ENCODE data around the gene MAD1L1. TPM values are rescaled to one million over a fixed set of nuclear protein-coding genes. Genes with fewer than 3 reads are reported as not detected.

MAD1L1 gene
- total and polyA plus RNA-seq, 2 of the 4 experiments (the other 2 are of a cell fraction): 29.0 to 40.9 TPM

DNA sequence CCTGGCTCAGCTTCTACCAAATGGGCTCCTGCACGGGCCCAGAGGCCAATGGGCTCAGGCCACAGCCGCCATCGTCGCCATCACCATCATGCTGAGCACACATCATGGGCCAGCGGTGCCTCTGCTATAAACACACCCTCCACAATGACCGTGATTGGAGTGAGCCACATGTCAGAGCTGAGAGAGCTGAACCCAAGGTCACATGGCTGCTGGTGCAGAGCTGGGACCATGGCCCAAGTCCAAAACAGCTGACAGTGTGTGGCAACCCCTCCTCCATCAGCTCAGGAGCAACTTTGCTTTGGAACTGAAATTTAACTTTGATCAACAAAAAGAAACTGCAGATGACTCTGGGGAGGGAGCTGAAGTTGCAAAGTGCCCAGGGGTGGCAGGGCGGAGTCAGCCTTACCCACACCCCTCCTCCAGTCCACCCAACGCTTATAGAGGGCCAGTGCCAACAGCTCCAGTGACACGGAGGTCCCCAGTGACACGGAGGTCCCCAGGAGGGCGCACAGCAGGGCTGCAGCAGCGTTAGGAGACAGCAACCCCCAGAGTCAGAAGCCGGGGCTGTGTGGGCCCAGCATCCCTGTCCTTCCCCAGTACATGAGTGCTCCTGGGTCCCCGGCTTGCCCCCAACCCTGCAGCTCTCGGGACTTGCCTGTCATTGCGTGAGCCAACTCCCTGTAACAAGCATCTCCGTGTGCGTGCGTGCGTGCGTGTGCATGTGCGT lies 313.0 kb downstream of the MAD1L1 start:
- H4K5ac ChIP-seq (ENCODE audit: low read depth, low read length): no peak overlapping the region
- no peak overlapping the region for H4K8ac ChIP-seq (ENCODE audit: low read depth in 2 of 2, low read length in 2 of 2)
- ATAC-seq (ENCODE audit: low read depth) (peak; percentile 45), DNase-seq (peak; percentile 26)
- 71% methylated on average over 12 of the region's 22 CpGs; no CpG with 5 or more reads in 1 of the 2 experiments for WGBS, 2 experiments (ENCODE audit: extremely low coverage in 2 of 2, insufficient read length in 1 of 2)
- H3K9me3 ChIP-seq (ENCODE audit: control insufficient read depth, insufficient read depth, low read length): no peaks in the 10 kb centered on the region
- no peak overlapping the region for H3K4me3 ChIP-seq (ENCODE audit: insufficient read depth, low read depth, low read length)
- H3K14ac ChIP-seq (replicated peaks; ENCODE audit: low read depth, low read length): no peak overlapping the region
- H2AK5ac ChIP-seq (ENCODE audit: low read depth, low read length): peak overlapping the region; percentile 37; the same call in 1 of the 2 replicates
- no peaks in the 10 kb centered on the region; the same call in none of the 2 replicates for H4K20me1 ChIP-seq (ENCODE audit: insufficient read depth, low read length)
- H3K23ac ChIP-seq (ENCODE audit: low read depth, low read length): 0 out of 2 replicates have a peak overlapping the region, but pooled peaks have one; percentile 2
- no peak overlapping the region for H2BK120ac ChIP-seq (ENCODE audit: low read depth, low read length)
- H3K4me1 ChIP-seq (ENCODE audit: control insufficient read depth, insufficient read depth, low read length): peaks cover 8% of the 10 kb centered on the region; the same call in 1 of the 2 replicates
- ChIA-PET POLR2A (ENCODE audit: unreplicated experiment) (no interaction called here), CTCF (no interaction called here)
- TF ChIP-seq, protein P1, sequence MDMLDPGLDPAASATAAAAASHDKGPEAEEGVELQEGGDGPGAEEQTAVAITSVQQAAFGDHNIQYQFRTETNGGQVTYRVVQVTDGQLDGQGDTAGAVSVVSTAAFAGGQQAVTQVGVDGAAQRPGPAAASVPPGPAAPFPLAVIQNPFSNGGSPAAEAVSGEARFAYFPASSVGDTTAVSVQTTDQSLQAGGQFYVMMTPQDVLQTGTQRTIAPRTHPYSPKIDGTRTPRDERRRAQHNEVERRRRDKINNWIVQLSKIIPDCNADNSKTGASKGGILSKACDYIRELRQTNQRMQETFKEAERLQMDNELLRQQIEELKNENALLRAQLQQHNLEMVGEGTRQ (IDR thresholded peaks at IDR 0.05; ENCODE audit: low read depth, low read length): peak; percentile 27; the same call in 1 of the 2 replicates
- TF ChIP-seq CEBPB (IDR thresholded peaks at IDR 0.05; ENCODE audit: low read depth, low read length) (no peak), FOS (IDR thresholded peaks at IDR 0.05; ENCODE audit: low read depth, low read length) (no peak), NFE2L2 (IDR thresholded peaks at IDR 0.05; ENCODE audit: low read depth, low read length) (no peak), RAD21 (IDR thresholded peaks at IDR 0.05; ENCODE audit: low read length) (no peak), POLR2A (IDR thresholded peaks at IDR 0.05; ENCODE audit: low read depth, low read length) (no peak), RCOR1 (IDR thresholded peaks at IDR 0.05; ENCODE audit: insufficient replicate concordance, low read length) (no peak)
- TF ChIP-seq, protein P2, sequence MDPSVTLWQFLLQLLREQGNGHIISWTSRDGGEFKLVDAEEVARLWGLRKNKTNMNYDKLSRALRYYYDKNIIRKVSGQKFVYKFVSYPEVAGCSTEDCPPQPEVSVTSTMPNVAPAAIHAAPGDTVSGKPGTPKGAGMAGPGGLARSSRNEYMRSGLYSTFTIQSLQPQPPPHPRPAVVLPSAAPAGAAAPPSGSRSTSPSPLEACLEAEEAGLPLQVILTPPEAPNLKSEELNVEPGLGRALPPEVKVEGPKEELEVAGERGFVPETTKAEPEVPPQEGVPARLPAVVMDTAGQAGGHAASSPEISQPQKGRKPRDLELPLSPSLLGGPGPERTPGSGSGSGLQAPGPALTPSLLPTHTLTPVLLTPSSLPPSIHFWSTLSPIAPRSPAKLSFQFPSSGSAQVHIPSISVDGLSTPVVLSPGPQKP (IDR thresholded peaks at IDR 0.05; ENCODE audit: borderline replicate concordance, low read depth, low read length): no peak
- TF ChIP-seq, protein P3, sequence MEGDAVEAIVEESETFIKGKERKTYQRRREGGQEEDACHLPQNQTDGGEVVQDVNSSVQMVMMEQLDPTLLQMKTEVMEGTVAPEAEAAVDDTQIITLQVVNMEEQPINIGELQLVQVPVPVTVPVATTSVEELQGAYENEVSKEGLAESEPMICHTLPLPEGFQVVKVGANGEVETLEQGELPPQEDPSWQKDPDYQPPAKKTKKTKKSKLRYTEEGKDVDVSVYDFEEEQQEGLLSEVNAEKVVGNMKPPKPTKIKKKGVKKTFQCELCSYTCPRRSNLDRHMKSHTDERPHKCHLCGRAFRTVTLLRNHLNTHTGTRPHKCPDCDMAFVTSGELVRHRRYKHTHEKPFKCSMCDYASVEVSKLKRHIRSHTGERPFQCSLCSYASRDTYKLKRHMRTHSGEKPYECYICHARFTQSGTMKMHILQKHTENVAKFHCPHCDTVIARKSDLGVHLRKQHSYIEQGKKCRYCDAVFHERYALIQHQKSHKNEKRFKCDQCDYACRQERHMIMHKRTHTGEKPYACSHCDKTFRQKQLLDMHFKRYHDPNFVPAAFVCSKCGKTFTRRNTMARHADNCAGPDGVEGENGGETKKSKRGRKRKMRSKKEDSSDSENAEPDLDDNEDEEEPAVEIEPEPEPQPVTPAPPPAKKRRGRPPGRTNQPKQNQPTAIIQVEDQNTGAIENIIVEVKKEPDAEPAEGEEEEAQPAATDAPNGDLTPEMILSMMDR (conservative IDR thresholded peaks at IDR 0.05; ENCODE audit: low read depth, low read length): no peak
- no peak overlapping the region for H3K18ac ChIP-seq (ENCODE audit: low read depth, low read length)
- no peak overlapping the region for H2BK15ac ChIP-seq (ENCODE audit: low read depth, low read length)
- H2AFZ ChIP-seq (replicated peaks; ENCODE audit: low read length, poor library complexity): peak overlapping the region; percentile 74
- H3K36me3 ChIP-seq (ENCODE audit: control insufficient read depth, insufficient read depth, low read length): no peaks in the 10 kb centered on the region
- no peak overlapping the region for H3K9ac ChIP-seq (ENCODE audit: low read depth, low read length)
- intact Hi-C loops (cut with micrococcal nuclease) (no loop called here), dilution Hi-C loops (cut with HindIII; ENCODE audit: low sequenced_read_pairs, unreplicated experiment) (no loop called here), in situ Hi-C loops (cut with MboI; ENCODE audit: low sequenced_read_pairs) (no loop called here)
- H2BK5ac ChIP-seq (ENCODE audit: low read depth, low read length, poor library complexity, severe bottlenecking): no peak overlapping the region
- H3K4ac ChIP-seq (ENCODE audit: low read depth, low read length): no peak overlapping the region
- no peak overlapping the region for H4K91ac ChIP-seq (ENCODE audit: insufficient read depth, low read depth, low read length)
- H3K9me1 ChIP-seq (ENCODE audit: insufficient read depth, low read length): peaks cover 12% of the 10 kb centered on the region; the same call in 1 of the 2 replicates
- H3K79me1 ChIP-seq (ENCODE audit: low read depth in 1 of 2, low read length in 2 of 2): peaks cover 0 to 10% of the 10 kb centered on the region in 2 experiments; a peak in 1 of 4 replicates
- BruUV-seq (replicated peaks): no TSS peak
- H3K27me3 ChIP-seq (ENCODE audit: control insufficient read depth, insufficient read depth, low read length): no peaks in the 10 kb centered on the region
- H3K27ac ChIP-seq (ENCODE audit: insufficient read depth, low read length): no peak overlapping the region
- H3K4me2 ChIP-seq (ENCODE audit: low read depth, low read length): no peak overlapping the region
- no peak overlapping the region for H2BK20ac ChIP-seq (ENCODE audit: low read depth, low read length)
- H3K56ac ChIP-seq (ENCODE audit: extremely low read depth, insufficient read depth, low read length): no peak overlapping the region
- peak overlapping the region; percentile 67 for H2AK9ac ChIP-seq (replicated peaks; ENCODE audit: low read depth, low read length, poor library complexity)
